K562 (cell line): ENCODE data around the gene PRR7.

Experiments
- BRF2 ChIP-seq: IDR thresholded peaks from 3 replicates; pipeline ENCODE4 v1.6.1; 2011; ENCODE audit warnings: borderline replicate concordance, mild to moderate bottlenecking; ENCODE audit not compliant: insufficient read length, insufficient read depth
- CTCF ChIP-seq, 3 experiments: IDR thresholded peaks in 2 of 3; conservative IDR thresholded peaks in 1 of 3; 2 replicates each; pipeline ENCODE4 v1.5.1; 2011 to 2012; ENCODE audit warnings: low read length in 3 of 3, mild to moderate bottlenecking in 3 of 3, control low read depth in 2 of 3, improper control_type of control experiment in 1 of 3, inconsistent platforms in 1 of 3, low read depth in 1 of 3, mixed read lengths in 1 of 3, moderate library complexity in 1 of 3; ENCODE audit not compliant: insufficient read depth in 2 of 3
- MYC ChIP-seq, 2 experiments: fragments of 250-450 bp in 1 of 2; sonication (Bioruptor Pico) in 1 of 2; IDR thresholded peaks; 2 replicates each; pipeline versions ENCODE4 v1.5.1 to v1.6.1; 2012 to 2021; ENCODE audit warnings: low read depth in 2 of 2, borderline replicate concordance in 1 of 2, improper control_type of control experiment in 1 of 2, low read length in 1 of 2, mild to moderate bottlenecking in 1 of 2, moderate library complexity in 1 of 2
- ZBTB1 ChIP-seq: sonication (generic); formaldehyde crosslinking; IDR thresholded peaks from 2 replicates; pipeline ENCODE4 v1.8.1; 2023; ENCODE audit warnings: missing genetic modification reagents, low read depth, mild to moderate bottlenecking, borderline replicate concordance
- ZFP36 ChIP-seq: fragments of 150-350 bp; IDR thresholded peaks from 2 replicates; pipeline ENCODE4 v1.6.1; 2018; ENCODE audit warnings: low read length, low read depth; ENCODE audit not compliant: partially characterized antibody
- TF ChIP-seq, protein P1 (sequence below): sonication (generic); formaldehyde crosslinking; IDR thresholded peaks from 2 replicates; pipeline ENCODE4 v1.9.0; 2022; ENCODE audit warnings: mild to moderate bottlenecking, missing genetic modification reagents

- TF ChIP-seq MYC (IDR thresholded peaks at IDR 0.05; ENCODE audit: low read depth, low read length) (no peak), MYC (CRISPR knock-in tag; IDR thresholded peaks at IDR 0.05; ENCODE audit: borderline replicate concordance, low read depth) (no peak), BRF2 (no peak), ZFP36 (no peak), CTCF (IDR thresholded peaks at IDR 0.05 in 2 of 3, conservative IDR thresholded peaks at IDR 0.05 in 1 of 3; ENCODE audit: insufficient read depth in 2 of 3, low read depth in 1 of 3, low read length in 3 of 3) (no peak), ZBTB1 (CRISPR knock-in tag) (no peak)
- TF ChIP-seq, protein P1, sequence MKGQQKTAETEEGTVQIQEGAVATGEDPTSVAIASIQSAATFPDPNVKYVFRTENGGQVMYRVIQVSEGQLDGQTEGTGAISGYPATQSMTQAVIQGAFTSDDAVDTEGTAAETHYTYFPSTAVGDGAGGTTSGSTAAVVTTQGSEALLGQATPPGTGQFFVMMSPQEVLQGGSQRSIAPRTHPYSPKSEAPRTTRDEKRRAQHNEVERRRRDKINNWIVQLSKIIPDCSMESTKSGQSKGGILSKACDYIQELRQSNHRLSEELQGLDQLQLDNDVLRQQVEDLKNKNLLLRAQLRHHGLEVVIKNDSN, result no peak
These were observed 39.6 kb downstream of the PRR7 start for GRCh38 chr5:177486256-177486655.
